HL-60 (cell line): Measurements from ENCODE around the gene CSHL1.

Source experiments
- CTCF ChIP-seq: IDR thresholded peaks from one replicate; pipeline ENCODE4 v1.5.1; 2011; ENCODE audit warnings: low read length, control low read depth, inconsistent platforms; ENCODE audit not compliant: insufficient read depth
- GABPA ChIP-seq: IDR thresholded peaks from 2 replicates; pipeline ENCODE4 v1.6.1; 2012; ENCODE audit warnings: low read depth
- POLR2AphosphoS5 ChIP-seq: IDR thresholded peaks from 2 replicates; pipeline ENCODE4 v1.6.1; 2012; ENCODE audit warnings: low read depth
- REST ChIP-seq: IDR thresholded peaks from 2 replicates; pipeline ENCODE4 v1.6.1; 2012; ENCODE audit warnings: low read depth; ENCODE audit not compliant: insufficient replicate concordance

- TF ChIP-seq CTCF (no peak), POLR2AphosphoS5 (no peak), REST (no peak), GABPA (no peak)
These were observed 34.9 kb upstream of the CSHL1 start for GRCh38 chr17:63945784-63946439.
